Stimulated activated CD4-positive, alpha-beta T cell treated with anti-CD3 and anti-CD28 coated beads, TNF-alpha, amount 100 ng/mL, for 48 hours (primary cell): ENCODE results near the gene GRHPR.
"Not testable (repeated sequence)": the region's sequence is repeated elsewhere in the genome, so short reads cannot be mapped to it uniquely, and the experiment has no call there.

ENCODE experiments used
- DNase-seq, 3 donors: peaks; one replicate each; pipeline ENCODE4 v3.0.0-alpha.2; 2020; ENCODE audit warnings: low read depth in 3 of 3

The GRHPR gene

GRCh38 chr9:37420271-37421215 is 2.0 kb upstream of the GRHPR start:
- DNase-seq = no peak

- DNase-seq = no peak
Observed at GRCh38 chr9:37421914-37422288, 595 bp upstream of the GRHPR start.

- no peak for DNase-seq
Observed at GRCh38 chr9:37423508-37423907, 1.0 kb downstream of the GRHPR start.

GRCh38 chr9:37424204-37424685 is 1.7 kb downstream of the GRHPR start:
- DNase-seq = no peak

- no peak for DNase-seq
Observed at GRCh38 chr9:37424686-37425297, 2.3 kb downstream of the GRHPR start.

GRCh38 chr9:37425298-37425752 is 2.8 kb downstream of the GRHPR start:
- DNase-seq = no peak

- DNase-seq = not testable (repeated sequence)
Observed at GRCh38 chr9:37426431-37426830, 3.9 kb downstream of the GRHPR start.

GRCh38 chr9:37426846-37427245 is 4.3 kb downstream of the GRHPR start:
- DNase-seq = no peak

GRCh38 chr9:37428345-37428744 is 5.8 kb downstream of the GRHPR start:
- DNase-seq = no peak

- no peak for DNase-seq
Observed at GRCh38 chr9:37429441-37430285, 7.2 kb downstream of the GRHPR start.

GRCh38 chr9:37430841-37431597 is 8.5 kb downstream of the GRHPR start:
- DNase-seq = no peak

- no peak for DNase-seq
Observed at GRCh38 chr9:37432020-37432419, 9.5 kb downstream of the GRHPR start.

GRCh38 chr9:37433867-37434371 is 11.4 kb downstream of the GRHPR start:
- no peak for DNase-seq

GRCh38 chr9:37436540-37436939 is 14.0 kb downstream of the GRHPR start:
- no peak for DNase-seq

GRCh38 chr9:37437010-37437409 is 14.5 kb downstream of the GRHPR start:
- DNase-seq = no peak

- DNase-seq = no peak
Observed at GRCh38 chr9:37437621-37438020, 15.1 kb downstream of the GRHPR start.

- no peak for DNase-seq
Observed at GRCh38 chr9:37438359-37438758, 15.9 kb downstream of the GRHPR start.

- no peak for DNase-seq
Observed at GRCh38 chr9:37441776-37442370, 19.4 kb downstream of the GRHPR start.

GRCh38 chr9:37442556-37442955 is 20.1 kb downstream of the GRHPR start:
- no peak for DNase-seq

GRCh38 chr9:37443566-37443965 is 21.1 kb downstream of the GRHPR start:
- DNase-seq = no peak

- DNase-seq = no peak
Observed at GRCh38 chr9:37444890-37445289, 22.4 kb downstream of the GRHPR start.
